Measurements from ENCODE around the gene CACNB3.

- TF ChIP-seq, protein P1, sequence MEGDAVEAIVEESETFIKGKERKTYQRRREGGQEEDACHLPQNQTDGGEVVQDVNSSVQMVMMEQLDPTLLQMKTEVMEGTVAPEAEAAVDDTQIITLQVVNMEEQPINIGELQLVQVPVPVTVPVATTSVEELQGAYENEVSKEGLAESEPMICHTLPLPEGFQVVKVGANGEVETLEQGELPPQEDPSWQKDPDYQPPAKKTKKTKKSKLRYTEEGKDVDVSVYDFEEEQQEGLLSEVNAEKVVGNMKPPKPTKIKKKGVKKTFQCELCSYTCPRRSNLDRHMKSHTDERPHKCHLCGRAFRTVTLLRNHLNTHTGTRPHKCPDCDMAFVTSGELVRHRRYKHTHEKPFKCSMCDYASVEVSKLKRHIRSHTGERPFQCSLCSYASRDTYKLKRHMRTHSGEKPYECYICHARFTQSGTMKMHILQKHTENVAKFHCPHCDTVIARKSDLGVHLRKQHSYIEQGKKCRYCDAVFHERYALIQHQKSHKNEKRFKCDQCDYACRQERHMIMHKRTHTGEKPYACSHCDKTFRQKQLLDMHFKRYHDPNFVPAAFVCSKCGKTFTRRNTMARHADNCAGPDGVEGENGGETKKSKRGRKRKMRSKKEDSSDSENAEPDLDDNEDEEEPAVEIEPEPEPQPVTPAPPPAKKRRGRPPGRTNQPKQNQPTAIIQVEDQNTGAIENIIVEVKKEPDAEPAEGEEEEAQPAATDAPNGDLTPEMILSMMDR (IDR thresholded peaks at IDR 0.05), result no peak
- TF ChIP-seq EZH2 (IDR thresholded peaks at IDR 0.05), result no peak
- no peak for TF ChIP-seq EZH2phosphoT487 (IDR thresholded peaks at IDR 0.05)
Measured at GRCh38 chr12:48858043-48858442, 39.7 kb downstream of the CACNB3 start.

Data from neural progenitor cell (in vitro differentiated cells).